Activated T-helper 1 cell treated with Interleukin-2 at 50 U/mL for 16 hours (primary cell): ENCODE results near the gene F12.
A peak's percentile ranks its signal among the peaks of the same experiment; 100 is the strongest.

ENCODE experiments used
- DNase-seq: peaks from one replicate; pipeline ENCODE4 v3.0.0-alpha.2; 2020; ENCODE audit warnings: low read depth

The F12 gene

DNA sequence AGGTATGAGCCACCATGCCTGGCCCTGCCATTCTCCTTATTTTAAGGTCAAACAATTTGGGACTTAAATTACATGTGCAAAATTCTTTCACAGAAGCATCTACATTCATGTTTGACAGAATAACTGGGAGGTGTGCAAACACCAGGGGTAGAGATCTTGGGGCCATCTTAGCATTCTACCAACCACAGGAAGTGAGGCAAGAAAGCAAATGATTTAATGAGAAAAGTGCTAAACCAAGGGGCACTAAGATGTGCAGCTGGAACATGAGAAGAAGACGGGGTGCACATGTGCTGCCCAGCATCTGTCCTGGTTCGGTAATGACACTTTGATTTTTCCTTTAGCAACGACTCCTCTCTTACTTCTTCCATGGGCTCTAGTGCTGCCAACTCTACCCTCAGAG is 1.2 kb upstream of the F12 start:
- no peak for DNase-seq

DNA sequence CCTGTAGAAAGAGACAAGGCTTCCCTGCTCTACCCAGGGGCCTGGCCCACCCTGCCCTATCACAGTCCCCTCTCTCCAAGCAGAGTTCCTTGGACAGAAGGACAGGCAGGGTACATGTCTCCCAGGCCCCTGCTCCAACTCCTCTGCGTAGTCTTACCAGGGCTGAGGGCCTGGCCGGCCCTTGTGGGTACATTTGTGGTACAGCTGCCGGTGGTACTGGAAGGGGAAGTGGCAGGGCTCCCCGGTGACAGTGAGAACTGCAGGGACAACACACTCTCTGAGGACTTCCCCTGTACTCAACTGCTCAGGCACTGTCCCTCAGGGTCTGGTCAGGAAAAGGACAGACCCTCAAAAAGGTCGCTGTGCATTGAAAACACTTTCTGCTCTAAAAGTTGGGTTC is 3.6 kb downstream of the F12 start:
- DNase-seq, result no peak

- DNase-seq, result no peak
Measured at GRCh38 chr5:177405312-177405711, 4.1 kb downstream of the F12 start.

DNA sequence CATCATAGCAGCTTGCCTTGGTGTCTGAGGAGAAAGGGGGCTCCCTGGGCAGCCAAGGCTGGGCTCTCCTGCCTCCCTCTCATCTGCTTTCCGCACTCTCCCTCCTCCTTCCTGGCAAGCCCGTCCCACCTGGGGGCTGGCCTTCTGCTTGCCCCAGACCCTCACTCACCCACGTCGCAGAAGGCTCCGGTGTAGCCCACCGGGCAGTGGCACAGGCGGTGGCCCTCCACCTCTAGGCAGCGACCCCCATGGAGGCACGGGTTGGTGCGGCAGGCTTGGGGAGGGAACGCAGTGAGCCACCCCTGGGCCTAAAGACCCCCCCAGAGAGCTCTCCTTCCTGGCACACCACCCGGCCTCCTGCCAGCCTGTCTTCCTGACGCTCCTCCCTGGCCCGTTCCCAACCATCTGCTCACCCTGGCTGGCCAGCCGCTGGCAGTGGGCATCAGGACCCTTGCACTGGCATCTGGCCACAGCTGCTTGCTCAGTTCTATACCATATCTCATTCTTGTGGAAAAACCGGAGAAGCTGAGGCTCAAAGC is 4.7 kb downstream of the F12 start:
- DNase-seq, result no peak

- peak; percentile 77 for DNase-seq
Measured at GRCh38 chr5:177403792-177404640, 5.3 kb downstream of the F12 start.

- peak; percentile 39 for DNase-seq
Measured at GRCh38 chr5:177403102-177403791, 6.1 kb downstream of the F12 start.

- DNase-seq, result peak; percentile 56
Measured at GRCh38 chr5:177402271-177403043, 6.9 kb downstream of the F12 start.

- no peak for DNase-seq
Measured at GRCh38 chr5:177399997-177400868, 9.1 kb downstream of the F12 start, which contains the start of gene PFN3. Gene PFN3 (minus strand): TSS chr5:177400661. CDS start chr5:177400576, 85 bp downstream.

- DNase-seq, result no peak
Measured at GRCh38 chr5:177397875-177398390, 11.4 kb downstream of the F12 start.

DNA sequence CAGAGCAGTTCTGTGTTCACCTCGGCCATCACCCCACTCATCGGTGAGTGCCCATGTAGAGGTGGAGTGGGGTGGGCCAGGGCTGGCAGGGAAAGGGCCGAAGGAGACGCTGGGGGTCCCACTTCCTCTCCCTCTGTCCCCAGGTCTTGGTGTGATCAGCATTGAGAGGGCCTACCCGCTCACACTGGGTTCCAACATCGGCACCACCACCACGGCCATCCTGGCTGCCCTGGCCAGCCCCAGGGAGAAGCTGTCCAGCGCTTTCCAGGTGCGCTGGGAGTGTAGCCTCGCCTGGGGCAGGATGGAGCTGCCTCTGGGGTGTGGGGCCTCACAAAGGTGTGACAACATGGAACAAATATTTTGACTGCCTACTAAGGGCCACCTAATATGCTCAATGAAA is 12.6 kb downstream of the F12 start:
- no peak for DNase-seq

GRCh38 chr5:177396078-177396477 is 13.3 kb downstream of the F12 start:
- DNase-seq, result no peak

GRCh38 chr5:177393990-177394389 is 15.4 kb downstream of the F12 start:
- no peak for DNase-seq

GRCh38 chr5:177393206-177393765 is 16.1 kb downstream of the F12 start:
- no peak for DNase-seq

- DNase-seq, result no peak
Measured at GRCh38 chr5:177392765-177393164, 16.6 kb downstream of the F12 start.

GRCh38 chr5:177390363-177391300 is 18.7 kb downstream of the F12 start:
- DNase-seq, result peak; percentile 77

GRCh38 chr5:177389241-177390169 is 19.9 kb downstream of the F12 start:
- DNase-seq, result peak; percentile 30

DNA sequence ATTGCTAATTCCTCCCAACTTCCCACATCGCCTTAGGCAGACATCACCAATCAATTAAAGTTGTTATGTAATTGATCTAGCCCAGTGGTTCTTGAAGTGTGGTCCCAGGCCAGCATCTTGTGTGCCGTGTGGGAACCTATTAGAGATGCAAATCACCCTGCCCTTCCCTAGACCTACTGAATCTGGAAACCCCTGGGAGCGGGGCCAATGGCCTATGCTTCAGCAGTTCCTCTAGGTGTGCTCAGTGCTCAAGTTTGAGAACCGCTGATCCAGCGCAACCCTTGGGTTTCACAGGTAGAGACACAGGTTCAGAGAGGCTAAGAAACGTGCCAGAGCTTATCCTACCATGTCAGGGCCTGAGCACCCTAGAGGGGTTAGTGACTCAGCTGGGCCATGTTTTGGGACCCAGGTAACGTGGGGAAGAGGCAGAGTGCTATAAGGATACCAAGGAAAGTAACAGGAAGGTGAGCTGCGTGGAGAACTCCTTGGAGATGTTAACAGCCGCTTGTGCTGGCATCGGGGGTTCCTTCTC is 20.8 kb downstream of the F12 start:
- no peak for DNase-seq

DNA sequence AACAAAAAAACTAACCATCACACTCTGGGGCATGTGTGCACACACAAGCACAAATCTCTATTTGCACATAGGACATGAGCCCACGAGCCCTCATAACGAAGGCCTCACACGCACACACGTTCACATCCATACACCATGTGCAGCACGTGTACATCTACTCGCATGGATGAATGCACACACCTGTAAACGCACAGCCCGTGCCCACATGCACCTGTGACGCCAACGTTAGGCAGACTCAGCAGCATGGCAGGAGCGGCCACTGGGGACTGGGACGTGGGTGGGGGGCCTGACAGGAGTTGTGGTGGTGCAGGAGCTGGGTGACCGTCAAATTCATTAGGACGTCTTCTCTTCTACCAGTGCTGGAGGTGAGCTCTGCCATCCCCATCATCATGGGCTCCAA is 22.0 kb downstream of the F12 start:
- DNase-seq, result no peak
